Natural killer cell (primary cell): ENCODE results near the gene GPER1. TPM values are rescaled to one million over a fixed set of nuclear protein-coding genes. Genes with fewer than 3 reads are reported as not detected.

Experiments used
- ATAC-seq, 3 donors: fragments of 150-1000 bp in 2 of 3; fragments of 200-7000 bp in 1 of 3; cut with Tn5 transposase; 1 replicate in 1 of 3; 2 replicates in 2 of 3; pipeline ENCODE4 v1.10.0; 2021; ENCODE audit warnings: mild to moderate bottlenecking in 2 of 3, moderate library complexity in 2 of 3
- DNase-seq, 2 donors: peaks; one replicate each; pipeline versions ENCODE4 v3.0.0 to v3.0.0-alpha.2; 2013 to 2021; ENCODE audit warnings: mixed read lengths in 1 of 2
- H3K27ac ChIP-seq: one replicate; pipeline ENCODE4 v1.5.1; 2013; ENCODE audit warnings: mild to moderate bottlenecking, low read length
- H3K27me3 ChIP-seq: one replicate; pipeline ENCODE4 v1.6.1; 2013; ENCODE audit warnings: low read length; ENCODE audit not compliant: control insufficient read depth, insufficient read depth
- H3K36me3 ChIP-seq: one replicate; pipeline ENCODE4 v1.6.1; 2013; ENCODE audit warnings: low read length; ENCODE audit not compliant: control insufficient read depth, insufficient read depth
- H3K4me1 ChIP-seq: one replicate; pipeline ENCODE4 v1.6.1; 2013; ENCODE audit warnings: low read length; ENCODE audit not compliant: control insufficient read depth, insufficient read depth
- H3K4me3 ChIP-seq: one replicate; pipeline ENCODE4 v1.5.1; 2013; ENCODE audit warnings: low read length
- H3K9me3 ChIP-seq: one replicate; pipeline ENCODE4 v1.6.1; 2013; ENCODE audit warnings: low read length; ENCODE audit not compliant: control insufficient read depth, insufficient read depth
- H3K27ac Mint-ChIP-seq, 2 donors: one replicate each; pipeline ENCODE4 v1.8.0; 2022; ENCODE audit warnings: mild to moderate bottlenecking in 2 of 2, mixed read lengths in 2 of 2, moderate library complexity in 1 of 2
- H3K27me3 Mint-ChIP-seq, 2 donors: one replicate each; pipeline ENCODE4 v1.8.0; 2022; ENCODE audit warnings: low read depth in 2 of 2, mixed read lengths in 2 of 2
- H3K36me3 Mint-ChIP-seq: one replicate; pipeline ENCODE4 v1.8.0; 2022; ENCODE audit warnings: mixed read lengths
- H3K4me1 Mint-ChIP-seq, 2 donors: one replicate each; pipeline ENCODE4 v1.8.0; 2022; ENCODE audit warnings: mixed read lengths in 2 of 2
- H3K4me3 Mint-ChIP-seq: one replicate; pipeline ENCODE4 v1.8.0; 2022; ENCODE audit warnings: mild to moderate bottlenecking, moderate library complexity, mixed read lengths
- H3K9me3 Mint-ChIP-seq, 2 donors: one replicate each; pipeline ENCODE4 v1.8.0; 2022; ENCODE audit warnings: mixed read lengths in 2 of 2
- WGBS: methylation state at CpG from one replicate; pipeline ENCODE4 v1.1.7; 2013; ENCODE audit warnings: missing lambda C conversion rate; ENCODE audit not compliant: insufficient coverage; 5-methylcytosine and 5-hydroxymethylcytosine counted together
- intact Hi-C: fragments of 100-400 bp; cut with micrococcal nuclease; formaldehyde crosslinking; loops from one replicate; pipeline ENCODE4 v1.14.2; 2022
- total RNA-seq, 4 donors: library from RNA; stranded (reverse); fragments of 120-200 nt in 1 of 4; gene quantifications; one replicate each; pipeline versions ENCODE4 v1.2.3 to v1.2.4, GENCODE V29; 2013 to 2022
- TF ChIP-seq, protein P1 (sequence below): fragments of 200-600 bp; IDR thresholded peaks from one replicate; pipeline ENCODE4 v1.8.0; 2022; ENCODE audit warnings: antibody characterized with exemption

Gene GPER1
- total RNA-seq, 3 donors from 2014 or later (not counting 1 experiment from before 2014, with no cell fraction given): 0.25 to 0.26 TPM; not detected in 1

DNA sequence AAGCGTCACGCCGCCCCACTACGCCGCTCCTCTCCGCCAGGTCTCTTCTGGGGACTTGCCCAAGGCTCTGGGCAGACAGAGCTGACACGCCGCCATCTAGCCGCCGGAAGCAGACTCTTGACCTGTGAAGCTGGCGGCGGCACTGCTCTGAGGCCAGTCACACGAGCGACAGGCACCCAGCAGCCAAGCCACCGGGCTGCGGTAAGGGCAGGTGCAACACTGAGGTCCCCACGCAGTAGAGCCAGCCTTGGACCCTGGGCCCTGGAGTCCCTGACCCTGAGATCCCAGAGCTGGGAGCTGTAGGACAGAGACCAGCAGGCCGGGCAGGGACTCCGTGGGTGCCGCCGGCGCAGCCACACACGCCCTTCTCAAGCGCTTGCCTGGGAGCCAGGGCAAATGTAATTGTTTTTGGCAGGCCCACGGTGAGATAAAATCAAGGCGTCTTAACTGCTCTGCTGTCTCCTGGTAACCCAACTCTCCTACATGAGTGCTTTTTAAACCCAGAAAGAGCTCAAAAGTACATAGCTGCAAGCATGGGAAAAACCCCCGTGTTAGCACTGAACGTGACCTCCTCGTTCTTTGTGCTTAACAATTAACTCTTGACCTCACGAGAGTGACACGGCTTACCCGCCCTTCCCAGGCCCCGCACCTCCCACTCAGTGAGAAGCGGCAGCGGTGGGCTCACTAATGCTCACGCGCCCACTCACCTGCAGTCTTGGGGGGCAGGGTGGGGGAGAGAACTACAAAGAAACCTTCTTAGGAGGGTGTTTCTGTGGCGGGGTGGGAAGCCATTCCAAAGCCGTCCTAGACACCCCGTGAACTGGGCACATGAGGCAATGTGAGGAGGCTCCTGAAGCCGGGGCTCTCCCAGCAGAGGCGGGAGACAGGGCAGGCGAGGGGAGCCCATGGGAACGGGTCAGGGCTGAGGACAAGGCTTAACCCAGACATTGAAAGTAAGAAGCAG lies 8.5 kb downstream of the GPER1 start:
- WGBS: 94% methylated on average over 43 of the region's 44 CpGs
- no peak for DNase-seq
- H3K4me1 ChIP-seq: no peaks in the 10 kb centered on the region
- H3K27me3 ChIP-seq: no peaks in the 10 kb centered on the region
- Mint-ChIP-seq H3K27me3 (no peaks in the 10 kb centered on the region), H3K4me3 (no peak overlapping the region), H3K36me3 (no peaks in the 10 kb centered on the region), H3K4me1 (no peaks in the 10 kb centered on the region), H3K27ac (no peak overlapping the region), H3K9me3 (peaks cover 0 to 3% of the 10 kb centered on the region in 2 donors)
- peaks cover 3% of the 10 kb centered on the region for H3K9me3 ChIP-seq
- intact Hi-C loops: no loop called here
- TF ChIP-seq, protein P1, sequence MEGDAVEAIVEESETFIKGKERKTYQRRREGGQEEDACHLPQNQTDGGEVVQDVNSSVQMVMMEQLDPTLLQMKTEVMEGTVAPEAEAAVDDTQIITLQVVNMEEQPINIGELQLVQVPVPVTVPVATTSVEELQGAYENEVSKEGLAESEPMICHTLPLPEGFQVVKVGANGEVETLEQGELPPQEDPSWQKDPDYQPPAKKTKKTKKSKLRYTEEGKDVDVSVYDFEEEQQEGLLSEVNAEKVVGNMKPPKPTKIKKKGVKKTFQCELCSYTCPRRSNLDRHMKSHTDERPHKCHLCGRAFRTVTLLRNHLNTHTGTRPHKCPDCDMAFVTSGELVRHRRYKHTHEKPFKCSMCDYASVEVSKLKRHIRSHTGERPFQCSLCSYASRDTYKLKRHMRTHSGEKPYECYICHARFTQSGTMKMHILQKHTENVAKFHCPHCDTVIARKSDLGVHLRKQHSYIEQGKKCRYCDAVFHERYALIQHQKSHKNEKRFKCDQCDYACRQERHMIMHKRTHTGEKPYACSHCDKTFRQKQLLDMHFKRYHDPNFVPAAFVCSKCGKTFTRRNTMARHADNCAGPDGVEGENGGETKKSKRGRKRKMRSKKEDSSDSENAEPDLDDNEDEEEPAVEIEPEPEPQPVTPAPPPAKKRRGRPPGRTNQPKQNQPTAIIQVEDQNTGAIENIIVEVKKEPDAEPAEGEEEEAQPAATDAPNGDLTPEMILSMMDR: no peak
- no peak overlapping the region for H3K27ac ChIP-seq
- H3K36me3 ChIP-seq: no peaks in the 10 kb centered on the region
- H3K4me3 ChIP-seq: no peak overlapping the region
- ATAC-seq: no peak

GRCh38 chr7:1097120-1097504 lies 9.2 kb downstream of the GPER1 start:
- Mint-ChIP-seq H3K4me3 (no peak overlapping the region), H3K4me1 (no peaks in the 10 kb centered on the region), H3K27ac (no peak overlapping the region), H3K9me3 (peaks cover 0 to 3% of the 10 kb centered on the region in 2 donors), H3K27me3 (no peaks in the 10 kb centered on the region), H3K36me3 (no peaks in the 10 kb centered on the region)
- no peak for DNase-seq
- no peak overlapping the region for H3K27ac ChIP-seq
- H3K9me3 ChIP-seq: peaks cover 3% of the 10 kb centered on the region
- no peaks in the 10 kb centered on the region for H3K36me3 ChIP-seq
- intact Hi-C loops: no loop called here
- H3K4me3 ChIP-seq: no peak overlapping the region
- ATAC-seq: no peak
- no peaks in the 10 kb centered on the region for H3K27me3 ChIP-seq
- 93% methylated on average over 12 of the region's 13 CpGs for WGBS
- TF ChIP-seq, protein P1: no peak
- H3K4me1 ChIP-seq: no peaks in the 10 kb centered on the region

- intact Hi-C loops: no loop called here
- no peaks in the 10 kb centered on the region for H3K36me3 Mint-ChIP-seq
- 92% methylated on average over 43 of the region's 43 CpGs for WGBS
These were observed 10.6 kb downstream of the GPER1 start for GRCh38 chr7:1098243-1099153.

More at GRCh38 chr7:1098243-1099153, 10.6 kb downstream of the GPER1 start:
- no peaks in the 10 kb centered on the region for H3K27me3 Mint-ChIP-seq
- peaks cover 0 to 3% of the 10 kb centered on the region in 2 donors for H3K9me3 Mint-ChIP-seq
- H3K27me3 ChIP-seq: no peaks in the 10 kb centered on the region
- no peak overlapping the region for H3K27ac Mint-ChIP-seq
- peaks cover 3% of the 10 kb centered on the region for H3K9me3 ChIP-seq
- no peak overlapping the region for H3K27ac ChIP-seq
- no peaks in the 10 kb centered on the region for H3K36me3 ChIP-seq
- H3K4me3 ChIP-seq: no peak overlapping the region
- H3K4me3 Mint-ChIP-seq: no peak overlapping the region
- ATAC-seq (no peak), DNase-seq (no peak)
- TF ChIP-seq, protein P1: no peak
- peaks cover 7% of the 10 kb centered on the region for H3K4me1 ChIP-seq
- H3K4me1 Mint-ChIP-seq: no peaks in the 10 kb centered on the region
